Esophagus squamous epithelium (tissue), 4 donors: ENCODE data around the gene HP.
"Not testable (repeated sequence)": the region's sequence is repeated elsewhere in the genome, so short reads cannot be mapped to it uniquely, and the experiment has no call there.

ENCODE experiments used
- POLR2A ChIP-seq, 4 donors: fragments of 450-650 bp; IDR thresholded peaks; one replicate each; pipeline ENCODE4 v1.6.1; 2017; ENCODE audit warnings: antibody characterized with exemption in 4 of 4, mild to moderate bottlenecking in 4 of 4, moderate library complexity in 3 of 4
- TF ChIP-seq, protein P1 (sequence below), 6 experiments: fragments of 450-650 bp in 4 of 6; fragments of 200-600 bp in 2 of 6; sonication (generic) in 2 of 6; IDR thresholded peaks; one replicate each; pipeline ENCODE4 v1.5.1; 2016 to 2019; ENCODE audit warnings: antibody characterized with exemption in 6 of 6, mild to moderate bottlenecking in 4 of 6, moderate library complexity in 4 of 6

DNA sequence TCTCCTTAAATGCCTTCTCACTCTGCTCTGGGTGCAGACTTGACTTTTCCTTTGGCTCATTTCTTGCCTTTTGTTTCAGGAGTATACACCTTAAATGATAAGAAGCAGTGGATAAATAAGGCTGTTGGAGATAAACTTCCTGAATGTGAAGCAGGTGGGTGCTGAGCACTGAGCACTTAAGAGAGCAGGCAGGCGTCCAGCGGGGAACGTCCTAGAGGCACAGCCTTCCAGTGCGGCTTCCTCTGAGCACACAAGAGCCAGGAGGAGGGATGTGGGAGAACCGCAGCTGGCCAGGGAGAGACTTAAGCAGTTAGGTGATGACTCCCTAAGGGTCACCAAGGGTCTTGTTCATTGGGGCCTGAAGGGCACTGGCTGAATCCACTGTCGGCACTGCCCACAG lies 3.0 kb downstream of the HP start:
- TF ChIP-seq, protein P1, sequence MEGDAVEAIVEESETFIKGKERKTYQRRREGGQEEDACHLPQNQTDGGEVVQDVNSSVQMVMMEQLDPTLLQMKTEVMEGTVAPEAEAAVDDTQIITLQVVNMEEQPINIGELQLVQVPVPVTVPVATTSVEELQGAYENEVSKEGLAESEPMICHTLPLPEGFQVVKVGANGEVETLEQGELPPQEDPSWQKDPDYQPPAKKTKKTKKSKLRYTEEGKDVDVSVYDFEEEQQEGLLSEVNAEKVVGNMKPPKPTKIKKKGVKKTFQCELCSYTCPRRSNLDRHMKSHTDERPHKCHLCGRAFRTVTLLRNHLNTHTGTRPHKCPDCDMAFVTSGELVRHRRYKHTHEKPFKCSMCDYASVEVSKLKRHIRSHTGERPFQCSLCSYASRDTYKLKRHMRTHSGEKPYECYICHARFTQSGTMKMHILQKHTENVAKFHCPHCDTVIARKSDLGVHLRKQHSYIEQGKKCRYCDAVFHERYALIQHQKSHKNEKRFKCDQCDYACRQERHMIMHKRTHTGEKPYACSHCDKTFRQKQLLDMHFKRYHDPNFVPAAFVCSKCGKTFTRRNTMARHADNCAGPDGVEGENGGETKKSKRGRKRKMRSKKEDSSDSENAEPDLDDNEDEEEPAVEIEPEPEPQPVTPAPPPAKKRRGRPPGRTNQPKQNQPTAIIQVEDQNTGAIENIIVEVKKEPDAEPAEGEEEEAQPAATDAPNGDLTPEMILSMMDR (IDR thresholded peaks at IDR 0.05): not testable (repeated sequence)
- not testable (repeated sequence) for TF ChIP-seq POLR2A (IDR thresholded peaks at IDR 0.05)
